Transverse colon (tissue), 4 donors: ENCODE measurements around the gene ENTR1. TPM values are rescaled to one million over a fixed set of nuclear protein-coding genes. Genes with fewer than 3 reads are reported as not detected.

Source experiments
- DNase-seq: peaks from one replicate; pipeline ENCODE4 v3.0.0-alpha.2; 2019
- H3K27ac ChIP-seq, 4 donors: fragments of 200-600 bp; sonication (generic); 2 replicates each; pipeline ENCODE4 v1.5.1; 2016 to 2018; ENCODE audit warnings: inconsistent platforms in 4 of 4
- H3K27me3 ChIP-seq: fragments of 200-600 bp; sonication (generic); 2 replicates; pipeline ENCODE4 v1.5.1; 2017; ENCODE audit warnings: inconsistent platforms
- H3K36me3 ChIP-seq, 4 donors: fragments of 200-600 bp; sonication (generic); 2 replicates each; pipeline ENCODE4 v1.5.1; 2017 to 2019; ENCODE audit warnings: inconsistent platforms in 4 of 4
- H3K4me1 ChIP-seq, 4 donors: fragments of 200-600 bp; sonication (generic); 2 replicates each; pipeline ENCODE4 v1.5.1; 2017 to 2020; ENCODE audit warnings: inconsistent platforms in 4 of 4
- H3K4me3 ChIP-seq, 4 donors: fragments of 200-600 bp; sonication (generic); 1 replicate in 1 of 4; 2 replicates in 3 of 4; pipeline versions ENCODE4 v1.5.1 to v1.6.1; 2017 to 2019; ENCODE audit warnings: inconsistent platforms in 4 of 4
- H3K9me3 ChIP-seq, 2 donors: fragments of 200-600 bp; sonication (generic); 2 replicates each; pipeline ENCODE4 v1.5.1; 2017 to 2019; ENCODE audit warnings: inconsistent platforms in 2 of 2
- CTCF ChIP-seq, 5 experiments: fragments of 200-600 bp in 3 of 5; fragments of 450-650 bp in 2 of 5; sonication (generic) in 3 of 5; IDR thresholded peaks; 1 replicate in 2 of 5; 2 replicates in 3 of 5; pipeline ENCODE4 v1.5.1; 2016 to 2017; ENCODE audit warnings: antibody characterized with exemption in 5 of 5, inconsistent platforms in 3 of 5, mild to moderate bottlenecking in 2 of 5, moderate library complexity in 1 of 5
- EP300 ChIP-seq: sonication (generic); formaldehyde crosslinking; IDR thresholded peaks from one replicate; pipeline ENCODE4 v1.6.1; 2017; ENCODE audit warnings: antibody characterized with exemption, low read depth
- POLR2A ChIP-seq: fragments of 450-650 bp; IDR thresholded peaks from one replicate; pipeline ENCODE4 v1.6.1; 2016; ENCODE audit warnings: antibody characterized with exemption, mild to moderate bottlenecking, moderate library complexity
- POLR2AphosphoS5 ChIP-seq, 3 donors: sonication (generic); formaldehyde crosslinking; IDR thresholded peaks; one replicate each; pipeline ENCODE4 v1.6.1; 2016; ENCODE audit warnings: antibody characterized with exemption in 3 of 3
- WGBS, 2 donors: methylation state at CpG; one replicate each; pipeline ENCODE4 v1.1.5; 2018; ENCODE audit warnings: low coverage in 1 of 2; 5-methylcytosine and 5-hydroxymethylcytosine counted together
- in situ Hi-C, 4 donors: fragments of 200-750 bp; cut with MboI; loops; one replicate each; pipeline versions ENCODE4 v1.15.0 to v1.15.1; 2017; ENCODE audit warnings: low sequenced_read_pairs in 3 of 4, low pct_ligation_motif_present in 1 of 4, low pct_unique_long_range_greater_than_20kb in 1 of 4
- intact Hi-C: fragments of 100-400 bp; cut with DNase I; formaldehyde crosslinking; loops from one replicate; pipeline ENCODE4 v1.15.1; 2023; ENCODE audit warnings: low total_unique reads
- total RNA-seq, 4 donors: library from RNA; depleted of rRNA; stranded (reverse); fragments of >200 nt; gene quantifications; one replicate each; pipeline ENCODE4 v1.1.0, GENCODE V29; 2016

The ENTR1 gene
- total RNA-seq, 4 donors from 2014 or later, result 23.6 to 74.6 (median 40.9) TPM

GRCh38 chr9:136366826-136367225, 43.6 kb downstream of the ENTR1 start:
- WGBS, 2 donors, result 89% methylated on average over 7 of the region's 9 CpGs; no CpG with 5 or more reads in 1 of the 2 donors
- H3K9me3 ChIP-seq, result no peaks in the 10 kb centered on the region
- H3K27me3 ChIP-seq, result no peaks in the 10 kb centered on the region
- H3K36me3 ChIP-seq, result no peaks in the 10 kb centered on the region
- H3K4me3 ChIP-seq, result no peak overlapping the region
- peaks cover 10 to 20% (median 14%) of the 10 kb centered on the region in 4 donors for H3K4me1 ChIP-seq
- no peak overlapping the region for H3K27ac ChIP-seq
- TF ChIP-seq CTCF (IDR thresholded peaks at IDR 0.05), result no peak
- TF ChIP-seq POLR2A, result no peak
- no peak for TF ChIP-seq EP300
- TF ChIP-seq POLR2AphosphoS5 (IDR thresholded peaks at IDR 0.05), result no peak
- in situ Hi-C loops, result no loop called here
- DNase-seq, result no peak
- intact Hi-C loops, result no loop called here

GRCh38 chr9:136365775-136366222, 44.6 kb downstream of the ENTR1 start:
- TF ChIP-seq EP300, result no peak
- no peak for TF ChIP-seq POLR2A
- no peak for TF ChIP-seq CTCF (IDR thresholded peaks at IDR 0.05)
- no peak for TF ChIP-seq POLR2AphosphoS5 (IDR thresholded peaks at IDR 0.05)
- in situ Hi-C loops, result no loop called here
- no peak for DNase-seq
- Histone ChIP-seq H3K9me3 (no peaks in the 10 kb centered on the region), H3K4me3 (no peak overlapping the region), H3K36me3 (no peaks in the 10 kb centered on the region), H3K4me1 (peaks cover 18 to 29% (median 23%) of the 10 kb centered on the region in 4 donors), H3K27me3 (no peaks in the 10 kb centered on the region), H3K27ac (no peak overlapping the region)
- intact Hi-C loops, result loop anchor here (2.0 kb wide), 1 partner anchor 27 kb away; no protein-coding TSS in a partner anchor
- WGBS, 2 donors, result 53% methylated on average over 9 of the region's 9 CpGs; no CpG with 5 or more reads in 1 of the 2 donors

GRCh38 chr9:136364942-136365774, 45.3 kb downstream of the ENTR1 start:
- Histone ChIP-seq H3K36me3 (no peaks in the 10 kb centered on the region), H3K9me3 (no peaks in the 10 kb centered on the region), H3K4me1 (peaks cover 18 to 31% (median 26%) of the 10 kb centered on the region in 4 donors), H3K27me3 (no peaks in the 10 kb centered on the region), H3K4me3 (no peak overlapping the region), H3K27ac (no peak overlapping the region)
- intact Hi-C loops, result loop anchor here (2.0 kb wide), 1 partner anchor 26 kb away; no protein-coding TSS in a partner anchor
- TF ChIP-seq POLR2AphosphoS5 (IDR thresholded peaks at IDR 0.05), result no peak
- TF ChIP-seq EP300, result no peak
- no peak for TF ChIP-seq CTCF (IDR thresholded peaks at IDR 0.05)
- TF ChIP-seq POLR2A, result no peak
- WGBS, 2 donors, result 71% methylated on average over 28 of the region's 31 CpGs; no CpG with 5 or more reads in 1 of the 2 donors
- DNase-seq, result no peak
- in situ Hi-C loops, result no loop called here

GRCh38 chr9:136363949-136364748, 46.3 kb downstream of the ENTR1 start:
- in situ Hi-C loops, result no loop called here
- WGBS, 2 donors, result 53% methylated on average over 54 of the region's 54 CpGs; no CpG with 5 or more reads in 1 of the 2 donors
- TF ChIP-seq EP300, result no peak
- no peak for TF ChIP-seq POLR2A
- no peak for TF ChIP-seq POLR2AphosphoS5 (IDR thresholded peaks at IDR 0.05)
- no peak for TF ChIP-seq CTCF (IDR thresholded peaks at IDR 0.05)
- Histone ChIP-seq H3K4me3 (peak overlapping the region in 2 of 4 donors; percentile 78 to 100), H3K27me3 (no peaks in the 10 kb centered on the region), H3K4me1 (peaks cover 18 to 31% (median 26%) of the 10 kb centered on the region in 4 donors), H3K36me3 (no peaks in the 10 kb centered on the region), H3K9me3 (no peaks in the 10 kb centered on the region), H3K27ac (no peak overlapping the region)
- DNase-seq, result no peak
- intact Hi-C loops, result loop anchor here (2.0 kb wide), 1 partner anchor 25 kb away; no protein-coding TSS in a partner anchor
